NB4 (cell line): ENCODE measurements around the gene IL25.
A peak's percentile ranks its signal among the peaks of the same experiment; 100 is the strongest.

ENCODE experiments used
- DNase-seq: peaks from one replicate; pipeline ENCODE4 v3.0.0; 2010; ENCODE audit warnings: low read depth
- H3K4me3 ChIP-seq: one replicate; pipeline ENCODE4 v1.5.1; 2011; ENCODE audit warnings: mild to moderate bottlenecking, low read depth, low read length, moderate library complexity
- CTCF ChIP-seq: IDR thresholded peaks from one replicate; pipeline ENCODE4 v1.5.1; 2012; ENCODE audit warnings: low read depth, low read length
- MAX ChIP-seq: IDR thresholded peaks from 2 replicates; pipeline ENCODE4 v1.6.1; 2011; ENCODE audit warnings: low read depth, low read length
- MYC ChIP-seq: IDR thresholded peaks from 2 replicates; pipeline ENCODE4 v1.6.1; 2011; ENCODE audit warnings: low read depth, low read length
- POLR2A ChIP-seq: IDR thresholded peaks from 2 replicates; pipeline ENCODE4 v1.6.1; 2011; ENCODE audit warnings: mild to moderate bottlenecking; ENCODE audit not compliant: insufficient read length; ENCODE audit errors: extremely low read depth

Gene IL25

GRCh38 chr14:23406244-23406643, 33.6 kb downstream of the IL25 start:
- TF ChIP-seq CTCF (no peak), MAX (no peak), POLR2A (no peak), MYC (no peak)
- H3K4me3 ChIP-seq: no peak overlapping the region
- peak; percentile 44 for DNase-seq

- no peak for DNase-seq
- H3K4me3 ChIP-seq: no peak overlapping the region
- TF ChIP-seq MAX (no peak), CTCF (no peak)
Observed at GRCh38 chr14:23406725-23407355, 34.2 kb downstream of the IL25 start.

- H3K4me3 ChIP-seq: no peak within 1 kb of the TSS
- TF ChIP-seq POLR2A (no peak), MYC (no peak), MAX (no peak), CTCF (no peak)
- DNase-seq: no peak
Observed at GRCh38 chr14:23407516-23408306, 35.1 kb downstream of the IL25 start, which contains the start of gene MYH6. Gene MYH6 (minus strand): TSS chr14:23408273. CDS start chr14:23407223, 1,050 bp downstream.

GRCh38 chr14:23408307-23408630, 35.7 kb downstream of the IL25 start:
- DNase-seq: no peak
- H3K4me3 ChIP-seq: no peak overlapping the region
- TF ChIP-seq POLR2A (no peak), MAX (no peak), CTCF (no peak), MYC (no peak)

- no peak for DNase-seq
- TF ChIP-seq POLR2A (no peak), CTCF (no peak), MAX (no peak), MYC (no peak)
- no peak overlapping the region for H3K4me3 ChIP-seq
Observed at GRCh38 chr14:23409475-23409874, 36.9 kb downstream of the IL25 start.
